Keratinocyte (primary cell): ENCODE measurements around the gene CDK13. TPM values are rescaled to one million over a fixed set of nuclear protein-coding genes. Genes with fewer than 3 reads are reported as not detected.

Experiments
- DNase-seq: peaks from one replicate; pipeline ENCODE4 v3.0.0-alpha.2; 2011; ENCODE audit warnings: low read depth, missing footprints, low spot score
- FAIRE-seq: peaks from 2 replicates; lab custom pipeline; 2011; peaks lifted over from hg19 to GRCh38; lab: Jason Lieb, UNC
- H2AFZ ChIP-seq: 2 replicates; pipeline ENCODE4 v1.6.0; 2012; ENCODE audit warnings: low read length, control low read depth, inconsistent platforms; ENCODE audit not compliant: control insufficient read depth
- H3K27ac ChIP-seq: 2 replicates; pipeline ENCODE4 v1.5.1; 2011; ENCODE audit warnings: low read length; ENCODE audit not compliant: control insufficient read depth, insufficient read depth
- H3K27me3 ChIP-seq: 3 replicates; pipeline ENCODE4 v1.6.0; 2011; ENCODE audit warnings: low read length; ENCODE audit not compliant: control insufficient read depth, insufficient read depth; ENCODE audit errors: extremely low read depth
- H3K36me3 ChIP-seq, 2 experiments: 2 replicates in 1 of 2; 3 replicates in 1 of 2; pipeline ENCODE4 v1.5.1; 2011; ENCODE audit warnings: low read length in 2 of 2, mild to moderate bottlenecking in 1 of 2; ENCODE audit not compliant: control insufficient read depth in 2 of 2, insufficient read depth in 2 of 2; ENCODE audit errors: extremely low read depth in 1 of 2
- H3K4me1 ChIP-seq: 3 replicates; pipeline ENCODE4 v1.5.1; 2011; ENCODE audit warnings: low read length; ENCODE audit not compliant: control insufficient read depth, insufficient read depth; ENCODE audit errors: extremely low read depth
- H3K4me2 ChIP-seq: 3 replicates; pipeline ENCODE4 v1.6.0; 2011; ENCODE audit warnings: low read depth, low read length; ENCODE audit not compliant: control insufficient read depth, insufficient read depth; ENCODE audit errors: extremely low read depth
- H3K4me3 ChIP-seq, 3 experiments: fragments of 200-600 bp in 1 of 3; sonication (generic) in 1 of 3; 2 replicates in 2 of 3; 3 replicates in 1 of 3; pipeline ENCODE4 v1.5.1; 2011 to 2016; ENCODE audit warnings: low read length in 3 of 3, mild to moderate bottlenecking in 3 of 3, control low read depth in 2 of 3, inconsistent platforms in 1 of 3, low read depth in 1 of 3, mixed read lengths in 1 of 3, mixed run types in 1 of 3, moderate library complexity in 1 of 3; ENCODE audit not compliant: control insufficient read depth in 2 of 3, insufficient read depth in 2 of 3; ENCODE audit errors: extremely low read depth in 1 of 3
- H3K79me2 ChIP-seq: 2 replicates; pipeline ENCODE4 v1.6.0; 2012; ENCODE audit warnings: low read length; ENCODE audit not compliant: control insufficient read depth, insufficient read depth
- H3K9ac ChIP-seq: 3 replicates; pipeline ENCODE4 v1.6.0; 2011; ENCODE audit warnings: low read length; ENCODE audit not compliant: control insufficient read depth, insufficient read depth; ENCODE audit errors: extremely low read depth
- H3K9me1 ChIP-seq: 3 replicates; pipeline ENCODE4 v1.6.0; 2011; ENCODE audit warnings: low read length; ENCODE audit not compliant: control insufficient read depth, insufficient read depth; ENCODE audit errors: extremely low read depth
- H3K9me3 ChIP-seq: 2 replicates; pipeline ENCODE4 v1.5.1; 2012; ENCODE audit warnings: low read depth, low read length; ENCODE audit not compliant: control insufficient read depth
- H4K20me1 ChIP-seq: 3 replicates; pipeline ENCODE4 v1.6.0; 2011; ENCODE audit warnings: low read length; ENCODE audit not compliant: control insufficient read depth, insufficient read depth; ENCODE audit errors: extremely low read depth
- EZH2 ChIP-seq: IDR thresholded peaks from one replicate; pipeline ENCODE4 v1.6.1; 2012; ENCODE audit warnings: inconsistent platforms, mild to moderate bottlenecking, low read length, moderate library complexity
- dilution Hi-C: fragments of 300-500 bp; cut with MboI; formaldehyde crosslinking; loops from one replicate; pipeline ENCODE4 v1.7.0; 2020; ENCODE audit warnings: low sequenced_read_pairs; ENCODE audit not compliant: extremely low pct_ligation_motif_present
- polyA plus RNA-seq, 5 experiments: library from polyadenylated mRNA; depleted of rRNA in 3 of 5; stranded (reverse) in 3 of 5; stranded (forward) in 1 of 5; unstranded in 1 of 5; fragments of >200 nt; gene quantifications; 1 replicate in 1 of 5; 2 replicates in 3 of 5; 3 replicates in 1 of 5; pipeline versions ENCODE4 v1.2.1 to v1.2.3, GENCODE V29; 2011 to 2012; ENCODE audit warnings: missing spikeins in 2 of 5, low read depth in 1 of 5, low replicate concordance in 1 of 5
- TF ChIP-seq, protein P1 (sequence below), 3 experiments: IDR thresholded peaks in 1 of 3; conservative IDR thresholded peaks in 1 of 3; optimal IDR thresholded peaks in 1 of 3; 2 replicates in 2 of 3; 3 replicates in 1 of 3; pipeline versions ENCODE3 to v1.5.1; 2011; ENCODE audit warnings: low read length in 3 of 3, mild to moderate bottlenecking in 3 of 3, moderate library complexity in 2 of 3, control low read depth in 1 of 3, inconsistent platforms in 1 of 3; ENCODE audit not compliant: insufficient read depth in 2 of 3; ENCODE audit errors: extremely low read depth in 1 of 3

CDK13 gene
- polyA plus RNA-seq, 1 donor (not counting 4 experiments of a cell fraction or from before 2014, with no cell fraction given), result 25.4 TPM

DNA sequence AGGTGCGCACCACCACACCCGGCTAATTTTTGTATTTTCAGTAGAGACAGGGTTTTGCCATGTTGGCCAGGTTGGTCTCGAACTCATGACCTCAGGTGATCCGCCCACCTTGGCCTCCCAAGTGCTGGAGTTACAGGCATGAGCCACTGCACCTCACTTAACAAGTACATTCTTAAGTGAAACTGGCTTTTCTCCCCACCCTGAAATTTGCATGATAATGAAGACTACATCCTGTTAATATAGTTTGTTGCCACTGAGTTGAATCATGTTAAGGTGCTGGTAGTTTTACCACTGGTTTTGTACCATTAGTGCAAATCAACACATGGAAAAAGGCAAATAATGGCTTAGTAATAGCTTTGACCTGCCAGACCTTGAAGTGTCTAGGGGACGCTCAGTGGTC is 122.2 kb downstream of the CDK13 start:
- H3K4me1 ChIP-seq, result no peaks in the 10 kb centered on the region
- DNase-seq, result no peak
- no peaks in the 10 kb centered on the region for H3K9me1 ChIP-seq

GRCh38 chr7:40073239-40073638 is 123.2 kb downstream of the CDK13 start:
- no peak for FAIRE-seq
- H3K27ac ChIP-seq, result no peak overlapping the region
- H3K4me2 ChIP-seq, result no peak overlapping the region
- H2AFZ ChIP-seq, result no peak overlapping the region
- H3K4me3 ChIP-seq, result no peak overlapping the region
- no peak for DNase-seq
- no peaks in the 10 kb centered on the region for H4K20me1 ChIP-seq
- TF ChIP-seq EZH2, result no peak
- TF ChIP-seq, protein P1, sequence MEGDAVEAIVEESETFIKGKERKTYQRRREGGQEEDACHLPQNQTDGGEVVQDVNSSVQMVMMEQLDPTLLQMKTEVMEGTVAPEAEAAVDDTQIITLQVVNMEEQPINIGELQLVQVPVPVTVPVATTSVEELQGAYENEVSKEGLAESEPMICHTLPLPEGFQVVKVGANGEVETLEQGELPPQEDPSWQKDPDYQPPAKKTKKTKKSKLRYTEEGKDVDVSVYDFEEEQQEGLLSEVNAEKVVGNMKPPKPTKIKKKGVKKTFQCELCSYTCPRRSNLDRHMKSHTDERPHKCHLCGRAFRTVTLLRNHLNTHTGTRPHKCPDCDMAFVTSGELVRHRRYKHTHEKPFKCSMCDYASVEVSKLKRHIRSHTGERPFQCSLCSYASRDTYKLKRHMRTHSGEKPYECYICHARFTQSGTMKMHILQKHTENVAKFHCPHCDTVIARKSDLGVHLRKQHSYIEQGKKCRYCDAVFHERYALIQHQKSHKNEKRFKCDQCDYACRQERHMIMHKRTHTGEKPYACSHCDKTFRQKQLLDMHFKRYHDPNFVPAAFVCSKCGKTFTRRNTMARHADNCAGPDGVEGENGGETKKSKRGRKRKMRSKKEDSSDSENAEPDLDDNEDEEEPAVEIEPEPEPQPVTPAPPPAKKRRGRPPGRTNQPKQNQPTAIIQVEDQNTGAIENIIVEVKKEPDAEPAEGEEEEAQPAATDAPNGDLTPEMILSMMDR (optimal IDR thresholded peaks at IDR 0.05 in 1 of 3, IDR thresholded peaks at IDR 0.05 in 1 of 3, conservative IDR thresholded peaks at IDR 0.05 in 1 of 3; ENCODE audit: extremely low read depth in 1 of 3, insufficient read depth in 2 of 3, low read length in 3 of 3), result no peak
- H3K9me3 ChIP-seq, result no peaks in the 10 kb centered on the region
- dilution Hi-C loops, result no loop called here
- no peak overlapping the region for H3K9ac ChIP-seq
- peaks cover 0 to 2% of the 10 kb centered on the region in 2 experiments for H3K36me3 ChIP-seq
- H3K4me1 ChIP-seq, result no peaks in the 10 kb centered on the region
- H3K27me3 ChIP-seq, result no peaks in the 10 kb centered on the region
- no peaks in the 10 kb centered on the region for H3K79me2 ChIP-seq
- no peaks in the 10 kb centered on the region for H3K9me1 ChIP-seq

More for the DNA sequence above, 122.2 kb downstream of the CDK13 start:
- H3K9ac ChIP-seq, result no peak overlapping the region
- no peak overlapping the region for H2AFZ ChIP-seq
- H3K36me3 ChIP-seq, result peaks cover 0 to 2% of the 10 kb centered on the region in 2 experiments
- H3K4me3 ChIP-seq, result no peak overlapping the region
- H4K20me1 ChIP-seq, result no peaks in the 10 kb centered on the region
- TF ChIP-seq, protein P1 (optimal IDR thresholded peaks at IDR 0.05 in 1 of 3, IDR thresholded peaks at IDR 0.05 in 1 of 3, conservative IDR thresholded peaks at IDR 0.05 in 1 of 3; ENCODE audit: extremely low read depth in 1 of 3, insufficient read depth in 2 of 3, low read length in 3 of 3), result no peak
- no peak for TF ChIP-seq EZH2
- no peak overlapping the region for H3K27ac ChIP-seq
- no peak for FAIRE-seq
- no peak overlapping the region for H3K4me2 ChIP-seq
- no peaks in the 10 kb centered on the region for H3K27me3 ChIP-seq
- H3K9me3 ChIP-seq, result no peaks in the 10 kb centered on the region
- dilution Hi-C loops, result no loop called here
- H3K79me2 ChIP-seq, result no peaks in the 10 kb centered on the region
